Measurements from ENCODE around the gene TSPYL2. TPM values are rescaled to one million over a fixed set of nuclear protein-coding genes. Genes with fewer than 3 reads are reported as not detected.
A peak's percentile ranks its signal among the peaks of the same experiment; 100 is the strongest.

Gene TSPYL2
- total and polyA plus RNA-seq, 2 of the 8 experiments (the other 6 are each of a cell fraction or from before 2014, with no cell fraction given), result 13.4 to 13.7 TPM

GRCh38 chrX:53094582-53094905 is 12.4 kb downstream of the TSPYL2 start:
- no peaks in the 10 kb centered on the region; a peak in 1 of 8 replicates for H3K36me3 ChIP-seq (ENCODE audit: control insufficient read depth in 2 of 4, insufficient read depth in 4 of 4, low read length in 3 of 4)
- no peak overlapping the region for H4K91ac ChIP-seq (replicated peaks; ENCODE audit: insufficient read length, low read length)
- no peak for DNase-seq (ENCODE audit: low read depth in 1 of 2, low spot score in 2 of 2)
- peak overlapping the region; percentile 57; the same call in 1 of the 2 replicates for H3K27ac ChIP-seq (ENCODE audit: low read depth, low read length)
- H2BK12ac ChIP-seq (ENCODE audit: low read depth, low read length), result no peak overlapping the region
- H4K8ac ChIP-seq (ENCODE audit: extremely low read depth, insufficient read depth, low read length), result no peak overlapping the region
- no peaks in the 10 kb centered on the region for H3K79me1 ChIP-seq (ENCODE audit: low read depth, low read length)
- no peak overlapping the region for H2BK15ac ChIP-seq (ENCODE audit: low read length)
- H3K23ac ChIP-seq (ENCODE audit: insufficient read length), result no peak overlapping the region
- H3K9ac ChIP-seq (replicated peaks in 1 of 4; ENCODE audit: extremely low read depth in 1 of 4, low read depth in 3 of 4, low read length in 3 of 4), result peak overlapping the region in 3 of 4 experiments; percentile 53 to 83 (median 54); a peak in 4 of 7 replicates
- no peak for FAIRE-seq
- H4K20me1 ChIP-seq (replicated peaks in 1 of 2; ENCODE audit: control insufficient read depth in 1 of 2, insufficient read depth in 2 of 2, low read length in 2 of 2), result no peaks in the 10 kb centered on the region
- H3K14ac ChIP-seq (ENCODE audit: insufficient read length), result no peak overlapping the region
- no peak overlapping the region for H2BK5ac ChIP-seq (ENCODE audit: low read depth, low read length)
- H2AK5ac ChIP-seq (ENCODE audit: low read depth, low read length), result no peak overlapping the region
- no peak overlapping the region for H2BK120ac ChIP-seq (replicated peaks; ENCODE audit: low read depth, low read length)
- H4K5ac ChIP-seq (ENCODE audit: insufficient read length, low read depth, low read length), result no peak overlapping the region
- peak overlapping the region; percentile 63 to 95 (median 76) for H3K4me3 ChIP-seq (ENCODE audit: extremely low read depth in 1 of 4, insufficient read depth in 2 of 4, low read depth in 3 of 4, low read length in 4 of 4)
- POLR2A ChIA-PET (ENCODE audit: partially characterized antibody), result interaction anchor here (1.3 kb wide), 1 partner anchor 12 kb away, joined by 4 read pairs; the partner anchor contains the start of gene TSPYL2
- TF ChIP-seq RFX5 (IDR thresholded peaks at IDR 0.05; ENCODE audit: borderline replicate concordance, low read depth, low read length) (no peak), USF2 (IDR thresholded peaks at IDR 0.05; ENCODE audit: low read length) (0 out of 2 replicates have a peak, but pooled peaks have one; percentile 38), KDM1A (IDR thresholded peaks at IDR 0.05; ENCODE audit: borderline replicate concordance, low read length) (0 out of 2 replicates have a peak, but pooled peaks have one; percentile 33)
- H3K18ac ChIP-seq (ENCODE audit: extremely low read depth, low read length), result no peak overlapping the region
- H2AFZ ChIP-seq (ENCODE audit: low read length), result peak overlapping the region; percentile 95
- H3K56ac ChIP-seq (replicated peaks; ENCODE audit: insufficient read length, low read depth, low read length), result no peak overlapping the region
- H3K79me2 ChIP-seq (ENCODE audit: control insufficient read depth in 1 of 2, insufficient read depth in 2 of 2, low read length in 2 of 2), result peaks cover 0 to 6% of the 10 kb centered on the region in 2 experiments; a peak in 2 of 4 replicates
- H2BK20ac ChIP-seq (ENCODE audit: low read length), result no peak overlapping the region
- H3K9me3 ChIP-seq (ENCODE audit: insufficient read depth in 2 of 2, low read depth in 1 of 2, low read length in 1 of 2), result no peaks in the 10 kb centered on the region
- H3K4ac ChIP-seq (replicated peaks; ENCODE audit: insufficient read length, low read depth, low read length), result no peak overlapping the region
- no peaks in the 10 kb centered on the region for H3K27me3 ChIP-seq (replicated peaks in 1 of 4; ENCODE audit: control insufficient read depth in 3 of 4, extremely low read depth in 1 of 4, insufficient read depth in 3 of 4, low read length in 3 of 4)
- no peaks in the 10 kb centered on the region for H3K4me1 ChIP-seq (replicated peaks in 1 of 4; ENCODE audit: control insufficient read depth in 3 of 4, insufficient read depth in 4 of 4, low read length in 3 of 4)
- H3K23me2 ChIP-seq (ENCODE audit: low read depth, low read length), result 0 out of 2 replicates have a peak, but pooled peaks cover 1% of the 10 kb centered on the region
- H3K4me2 ChIP-seq (ENCODE audit: insufficient read depth in 1 of 2, low read depth in 2 of 2, low read length in 2 of 2), result peak overlapping the region; percentile 67 to 77
- WGBS, 2 experiments (ENCODE audit: extremely low coverage in 1 of 2, insufficient coverage in 1 of 2, insufficient read length in 1 of 2, insufficient replicate concordance in 2 of 2, low coverage in 1 of 2, low lambda C conversion rate in 2 of 2, missing lambda C conversion rate in 1 of 2), result 0% methylated on average over 2 of the region's 5 CpGs; no CpG with 5 or more reads in 1 of the 2 experiments
- CTCF ChIA-PET (ENCODE audit: partially characterized antibody), result no interaction called here
